HepG2 (cell line): ENCODE results near the gene ATL2. TPM values are rescaled to one million over a fixed set of nuclear protein-coding genes. Genes with fewer than 3 reads are reported as not detected.

Experiments used
- BCL3 ChIP-seq: sonication (generic); formaldehyde crosslinking; IDR thresholded peaks from 2 replicates; pipeline ENCODE4 v1.5.1; 2020; ENCODE audit warnings: mild to moderate bottlenecking, missing genetic modification reagents, moderate library complexity
- CHD2 ChIP-seq: IDR thresholded peaks from 2 replicates; pipeline ENCODE4 v1.6.1; 2011; ENCODE audit warnings: low read depth, low read length, improper control_type of control experiment
- FOXO1 ChIP-seq: sonication (generic); formaldehyde crosslinking; IDR thresholded peaks from 2 replicates; pipeline ENCODE4 v1.4.0; 2020; ENCODE audit warnings: missing genetic modification reagents
- KDM4B ChIP-seq: sonication (generic); formaldehyde crosslinking; IDR thresholded peaks from 2 replicates; pipeline ENCODE4 v1.4.0; 2020; ENCODE audit warnings: missing genetic modification reagents
- MAZ ChIP-seq, 2 experiments: sonication (generic) in 1 of 2; formaldehyde crosslinking in 1 of 2; IDR thresholded peaks; 2 replicates each; pipeline versions ENCODE4 v1.5.0 to v1.6.1; 2012 to 2020; ENCODE audit warnings: low read depth in 2 of 2, mild to moderate bottlenecking in 2 of 2, borderline replicate concordance in 1 of 2, improper control_type of control experiment in 1 of 2, low read length in 1 of 2, missing genetic modification reagents in 1 of 2, moderate library complexity in 1 of 2
- POLR2AphosphoS5 ChIP-seq: IDR thresholded peaks from 2 replicates; pipeline ENCODE4 v1.6.1; 2012; ENCODE audit warnings: low read depth, low read length
- SATB2 ChIP-seq: sonication (generic); formaldehyde crosslinking; IDR thresholded peaks from 2 replicates; pipeline ENCODE4 v1.5.0; 2020; ENCODE audit warnings: missing genetic modification reagents
- TERF1 ChIP-seq: sonication (generic); formaldehyde crosslinking; IDR thresholded peaks from 2 replicates; pipeline ENCODE4 v1.8.0; 2022; ENCODE audit warnings: mild to moderate bottlenecking, missing genetic modification reagents, moderate library complexity
- ZFY ChIP-seq: sonication (generic); formaldehyde crosslinking; IDR thresholded peaks from 2 replicates; pipeline ENCODE4 v1.4.0; 2020; ENCODE audit warnings: missing genetic modification reagents
- ZNF101 ChIP-seq: sonication (generic); formaldehyde crosslinking; IDR thresholded peaks from 2 replicates; pipeline ENCODE4 v1.4.0; 2020; ENCODE audit warnings: mild to moderate bottlenecking, low read depth, missing genetic modification reagents, borderline replicate concordance
- ZNF207 ChIP-seq: fragments of 450-650 bp; IDR thresholded peaks from 2 replicates; pipeline ENCODE4 v1.6.1; 2016; ENCODE audit warnings: antibody characterized with exemption, borderline replicate concordance
- ZNF646 ChIP-seq: sonication (generic); formaldehyde crosslinking; IDR thresholded peaks from 2 replicates; pipeline ENCODE4 v1.9.0; 2021; ENCODE audit warnings: mild to moderate bottlenecking, missing genetic modification reagents
- polyA plus RNA-seq, 8 experiments: library from polyadenylated mRNA; depleted of rRNA in 3 of 8; stranded (reverse) in 7 of 8; unstranded in 1 of 8; fragments of >200 nt; fragmentation: Illumina TruSeq in 4 of 8; extraction: Trizol in 4 of 8; gene quantifications; 2 replicates each; pipeline versions ENCODE4 v1.2.1 to v1.2.3, GENCODE V29; 2011 to 2016; ENCODE audit warnings: low read depth in 4 of 8, missing spikeins in 1 of 8, mixed read lengths in 1 of 8; ENCODE audit not compliant: insufficient read depth in 1 of 8
- total RNA-seq, 5 experiments: library from RNA; depleted of rRNA; stranded (reverse); fragments of >200 nt; fragmentation: Illumina TruSeq; extraction: Trizol; gene quantifications; 2 replicates each; pipeline ENCODE4 v1.2.3, GENCODE V29; 2016; ENCODE audit warnings: low read depth in 1 of 5
- TF ChIP-seq, protein P1 (sequence below): fragments of 450-650 bp; IDR thresholded peaks from 2 replicates; pipeline ENCODE4 v1.6.1; 2017
- TF ChIP-seq, protein P2 (sequence below): IDR thresholded peaks from 2 replicates; pipeline ENCODE4 v1.6.1; 2016; ENCODE audit warnings: low read depth, control low read depth
- TF ChIP-seq, protein P3 (sequence below): sonication (generic); formaldehyde crosslinking; IDR thresholded peaks from 2 replicates; pipeline ENCODE4 v1.4.0; 2020; ENCODE audit warnings: missing genetic modification reagents

The ATL2 gene
- total and polyA plus RNA-seq, 2 of the 13 experiments (the other 11 are each of a cell fraction or from before 2014, with no cell fraction given) = 56.5 to 119 TPM

DNA sequence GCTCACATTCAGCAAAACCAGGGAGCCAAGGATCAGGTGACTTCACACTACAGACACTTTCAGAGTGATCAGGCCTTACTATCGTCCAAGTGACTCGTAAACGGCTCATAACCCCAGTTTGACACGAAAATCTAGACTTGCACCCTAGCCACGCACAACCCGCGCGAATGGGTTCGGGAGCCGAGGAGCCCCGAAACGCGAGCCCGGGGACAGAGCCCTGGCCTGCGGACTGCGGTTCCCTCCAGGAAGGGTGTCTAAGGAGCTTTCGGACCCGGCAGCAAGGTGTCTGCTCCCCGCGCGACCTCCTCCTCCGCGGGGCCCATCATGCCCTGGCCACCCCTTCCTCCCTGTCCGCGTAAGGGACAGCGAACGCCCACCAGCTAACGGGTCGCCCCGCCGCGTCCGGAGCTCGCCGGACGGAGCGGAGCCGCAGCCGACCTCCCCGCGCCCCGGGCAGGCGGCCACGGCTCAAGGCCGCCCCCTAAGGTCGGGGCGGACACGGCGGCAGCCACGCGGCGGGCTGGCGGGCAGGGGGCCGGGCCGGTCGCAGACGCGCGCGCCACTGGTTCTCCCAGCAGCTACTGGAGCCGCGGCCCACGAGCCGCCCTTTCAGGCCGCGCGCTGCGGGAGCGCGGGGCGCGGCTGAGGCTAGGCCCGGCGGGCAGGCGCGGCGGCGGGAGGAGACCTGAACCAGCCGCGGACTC, 575 bp downstream of the ATL2 start (continued):
- TF ChIP-seq, protein P1, sequence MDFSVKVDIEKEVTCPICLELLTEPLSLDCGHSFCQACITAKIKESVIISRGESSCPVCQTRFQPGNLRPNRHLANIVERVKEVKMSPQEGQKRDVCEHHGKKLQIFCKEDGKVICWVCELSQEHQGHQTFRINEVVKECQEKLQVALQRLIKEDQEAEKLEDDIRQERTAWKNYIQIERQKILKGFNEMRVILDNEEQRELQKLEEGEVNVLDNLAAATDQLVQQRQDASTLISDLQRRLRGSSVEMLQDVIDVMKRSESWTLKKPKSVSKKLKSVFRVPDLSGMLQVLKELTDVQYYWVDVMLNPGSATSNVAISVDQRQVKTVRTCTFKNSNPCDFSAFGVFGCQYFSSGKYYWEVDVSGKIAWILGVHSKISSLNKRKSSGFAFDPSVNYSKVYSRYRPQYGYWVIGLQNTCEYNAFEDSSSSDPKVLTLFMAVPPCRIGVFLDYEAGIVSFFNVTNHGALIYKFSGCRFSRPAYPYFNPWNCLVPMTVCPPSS = no peak
- TF ChIP-seq TERF1 (CRISPR knock-in tag) (0 out of 2 replicates have a peak, but pooled peaks have one; percentile 57), POLR2AphosphoS5 (no peak), ZNF646 (CRISPR knock-in tag) (peak; percentile 64; the same call in 1 of the 2 replicates), ZFY (CRISPR knock-in tag) (peak; percentile 89), KDM4B (CRISPR knock-in tag) (no peak), ZNF207 (no peak), BCL3 (CRISPR knock-in tag) (peak; percentile 58; the same call in 1 of the 2 replicates), MAZ (IDR thresholded peaks at IDR 0.05; ENCODE audit: borderline replicate concordance, low read depth, low read length) (no peak), MAZ (CRISPR knock-in tag; IDR thresholded peaks at IDR 0.05; ENCODE audit: low read depth) (peak; percentile 84), SATB2 (CRISPR knock-in tag) (0 out of 2 replicates have a peak, but pooled peaks have one; percentile 13), FOXO1 (CRISPR knock-in tag) (no peak), ZNF101 (CRISPR knock-in tag) (no peak), CHD2 (no peak)
- TF ChIP-seq, protein P2, sequence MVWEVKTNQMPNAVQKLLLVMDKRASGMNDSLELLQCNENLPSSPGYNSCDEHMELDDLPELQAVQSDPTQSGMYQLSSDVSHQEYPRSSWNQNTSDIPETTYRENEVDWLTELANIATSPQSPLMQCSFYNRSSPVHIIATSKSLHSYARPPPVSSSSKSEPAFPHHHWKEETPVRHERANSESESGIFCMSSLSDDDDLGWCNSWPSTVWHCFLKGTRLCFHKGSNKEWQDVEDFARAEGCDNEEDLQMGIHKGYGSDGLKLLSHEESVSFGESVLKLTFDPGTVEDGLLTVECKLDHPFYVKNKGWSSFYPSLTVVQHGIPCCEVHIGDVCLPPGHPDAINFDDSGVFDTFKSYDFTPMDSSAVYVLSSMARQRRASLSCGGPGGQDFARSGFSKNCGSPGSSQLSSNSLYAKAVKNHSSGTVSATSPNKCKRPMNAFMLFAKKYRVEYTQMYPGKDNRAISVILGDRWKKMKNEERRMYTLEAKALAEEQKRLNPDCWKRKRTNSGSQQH = peak; percentile 69; the same call in 1 of the 2 replicates
- TF ChIP-seq, protein P3, sequence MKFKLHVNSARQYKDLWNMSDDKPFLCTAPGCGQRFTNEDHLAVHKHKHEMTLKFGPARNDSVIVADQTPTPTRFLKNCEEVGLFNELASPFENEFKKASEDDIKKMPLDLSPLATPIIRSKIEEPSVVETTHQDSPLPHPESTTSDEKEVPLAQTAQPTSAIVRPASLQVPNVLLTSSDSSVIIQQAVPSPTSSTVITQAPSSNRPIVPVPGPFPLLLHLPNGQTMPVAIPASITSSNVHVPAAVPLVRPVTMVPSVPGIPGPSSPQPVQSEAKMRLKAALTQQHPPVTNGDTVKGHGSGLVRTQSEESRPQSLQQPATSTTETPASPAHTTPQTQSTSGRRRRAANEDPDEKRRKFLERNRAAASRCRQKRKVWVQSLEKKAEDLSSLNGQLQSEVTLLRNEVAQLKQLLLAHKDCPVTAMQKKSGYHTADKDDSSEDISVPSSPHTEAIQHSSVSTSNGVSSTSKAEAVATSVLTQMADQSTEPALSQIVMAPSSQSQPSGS (CRISPR knock-in tag) = no peak
